HG02840 (cell line): ENCODE measurements around the gene USP40.

Experiments used
- ATAC-seq: cut with Tn5 transposase; IDR thresholded peaks from one replicate; pipeline ENCODE4 v1.9.1; 2021; ENCODE audit warnings: mild to moderate bottlenecking, moderate library complexity, moderate number of reproducible peaks; ENCODE audit not compliant: unreplicated experiment, low FRiP score

The USP40 gene

DNA sequence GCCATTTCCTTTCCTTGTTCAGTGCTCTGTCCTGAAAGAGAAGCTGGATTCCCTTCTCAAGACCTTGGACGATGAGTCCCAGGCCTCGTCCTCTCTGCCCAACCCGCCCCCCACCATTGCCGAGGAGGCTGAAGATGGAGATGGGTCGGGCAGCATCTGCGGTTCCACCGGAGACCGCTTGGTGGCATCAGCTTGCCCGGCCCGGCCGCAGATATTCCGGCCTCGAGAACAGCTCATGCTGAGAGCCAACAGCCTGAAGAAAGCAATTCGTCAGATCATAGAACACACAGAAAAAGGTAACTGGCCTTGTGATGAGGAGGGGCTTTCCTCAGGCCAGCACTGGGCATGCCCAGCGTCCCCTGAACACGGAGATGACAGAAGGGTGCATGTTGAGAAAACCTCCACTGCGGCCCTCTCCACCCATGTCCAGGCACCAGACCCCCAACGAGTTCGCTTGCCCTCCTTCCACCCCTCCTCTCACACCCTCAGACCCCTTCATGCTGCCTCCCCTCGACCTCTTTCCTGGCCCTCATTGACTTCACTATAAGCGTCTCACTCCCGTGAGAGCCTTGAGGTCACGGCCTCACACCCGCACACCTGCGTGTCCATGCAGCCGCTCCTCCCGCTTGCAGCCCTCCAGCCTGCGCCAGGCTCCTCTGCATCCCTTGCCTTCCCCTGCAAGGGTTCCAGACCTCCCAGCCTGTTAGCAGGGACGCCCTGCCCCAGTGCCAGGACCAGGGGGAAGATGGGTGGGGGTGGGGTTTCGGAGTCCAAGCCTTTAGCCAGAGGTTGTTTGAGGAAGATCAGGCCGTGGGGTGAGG is 117.3 kb downstream of the USP40 start:
- ATAC-seq: no peak

GRCh38 chr2:233448575-233448974 is 118.0 kb downstream of the USP40 start:
- ATAC-seq: no peak

GRCh38 chr2:233448220-233448559 is 118.4 kb downstream of the USP40 start:
- no peak for ATAC-seq

- no peak for ATAC-seq
These were observed 118.9 kb downstream of the USP40 start for GRCh38 chr2:233447506-233448219.

GRCh38 chr2:233446606-233447305 is 119.8 kb downstream of the USP40 start:
- no peak for ATAC-seq

GRCh38 chr2:233446121-233446520 is 120.5 kb downstream of the USP40 start:
- ATAC-seq: no peak

GRCh38 chr2:233445152-233445830 is 121.3 kb downstream of the USP40 start:
- no peak for ATAC-seq

DNA sequence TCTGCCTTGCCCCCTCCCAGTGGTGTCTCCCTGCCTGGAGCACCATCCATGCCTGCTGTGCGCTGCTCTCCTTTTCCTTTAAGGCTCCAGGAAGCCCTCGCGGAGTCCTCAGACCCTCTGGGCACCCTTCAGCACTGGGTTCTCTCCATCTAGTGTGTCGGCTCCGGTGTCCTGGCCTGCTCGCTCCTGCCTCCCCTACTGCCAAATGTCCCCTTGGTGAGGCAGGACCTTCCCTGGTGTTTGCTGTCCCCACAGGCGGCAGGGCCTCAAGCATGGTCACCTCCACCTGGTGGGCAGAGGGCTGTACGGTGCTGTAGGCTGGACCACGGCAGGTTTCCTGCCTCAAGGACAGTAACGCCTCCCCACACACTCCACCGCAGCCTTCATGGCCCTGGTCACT is 122.1 kb downstream of the USP40 start:
- ATAC-seq: no peak

DNA sequence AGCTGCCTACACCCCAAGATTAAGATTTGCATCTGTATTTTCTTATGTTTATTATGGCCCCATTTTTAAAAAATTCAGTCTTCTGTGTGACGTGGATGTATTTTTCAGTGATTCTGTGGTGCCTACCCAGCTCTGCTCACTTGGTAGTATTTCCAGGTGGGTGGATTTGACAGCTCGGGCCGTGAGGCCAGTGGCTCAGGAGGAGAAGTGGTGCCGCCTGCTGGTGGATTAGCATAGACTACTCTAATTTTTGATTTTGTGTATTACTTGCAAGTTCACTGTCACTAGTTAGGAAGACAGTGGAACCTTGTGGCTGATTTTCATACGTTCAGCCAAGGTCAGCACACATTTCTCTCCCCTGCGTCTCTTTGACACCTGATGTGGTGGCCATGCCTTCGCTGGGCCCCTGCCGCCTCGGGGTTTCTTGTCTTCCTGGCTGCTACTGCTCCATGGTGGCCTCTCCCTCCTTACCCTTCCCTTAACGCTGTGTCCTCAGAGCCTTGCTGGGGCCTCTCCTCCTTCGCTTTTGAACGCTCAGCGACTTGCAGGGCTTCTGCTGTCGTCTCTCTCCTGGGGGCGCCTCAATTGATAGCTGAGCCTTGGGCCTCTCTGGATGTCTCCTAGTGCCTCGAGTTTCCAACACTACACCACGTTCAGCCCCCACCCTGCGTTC is 122.9 kb downstream of the USP40 start:
- no peak for ATAC-seq

GRCh38 chr2:233442028-233442310 is 124.6 kb downstream of the USP40 start:
- ATAC-seq: no peak

- ATAC-seq: no peak
These were observed 125.2 kb downstream of the USP40 start for GRCh38 chr2:233441161-233442027.

GRCh38 chr2:233440714-233441113 is 125.9 kb downstream of the USP40 start:
- ATAC-seq: no peak

DNA sequence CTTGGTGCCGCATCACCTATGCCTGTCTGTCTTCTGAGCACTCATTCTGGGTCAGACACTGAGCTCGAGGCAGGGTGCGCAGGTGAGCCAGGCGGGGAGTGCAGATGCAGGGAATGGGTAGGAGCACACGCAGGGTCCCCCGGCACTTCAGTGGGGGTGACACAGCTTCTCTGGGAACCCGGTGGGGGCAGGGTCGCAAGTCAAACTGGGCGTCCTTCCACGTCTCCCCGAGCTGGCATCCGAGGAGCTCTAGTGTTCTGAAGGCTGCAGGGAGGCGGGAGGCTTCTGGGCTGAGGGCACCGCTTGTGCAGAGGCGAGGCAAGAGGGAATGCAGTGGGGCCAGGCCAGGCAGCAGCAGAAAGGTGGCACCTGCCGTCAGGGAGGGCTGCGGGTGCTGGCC is 126.3 kb downstream of the USP40 start:
- no peak for ATAC-seq

- ATAC-seq: no peak
These were observed 127.4 kb downstream of the USP40 start for GRCh38 chr2:233439191-233439590.

DNA sequence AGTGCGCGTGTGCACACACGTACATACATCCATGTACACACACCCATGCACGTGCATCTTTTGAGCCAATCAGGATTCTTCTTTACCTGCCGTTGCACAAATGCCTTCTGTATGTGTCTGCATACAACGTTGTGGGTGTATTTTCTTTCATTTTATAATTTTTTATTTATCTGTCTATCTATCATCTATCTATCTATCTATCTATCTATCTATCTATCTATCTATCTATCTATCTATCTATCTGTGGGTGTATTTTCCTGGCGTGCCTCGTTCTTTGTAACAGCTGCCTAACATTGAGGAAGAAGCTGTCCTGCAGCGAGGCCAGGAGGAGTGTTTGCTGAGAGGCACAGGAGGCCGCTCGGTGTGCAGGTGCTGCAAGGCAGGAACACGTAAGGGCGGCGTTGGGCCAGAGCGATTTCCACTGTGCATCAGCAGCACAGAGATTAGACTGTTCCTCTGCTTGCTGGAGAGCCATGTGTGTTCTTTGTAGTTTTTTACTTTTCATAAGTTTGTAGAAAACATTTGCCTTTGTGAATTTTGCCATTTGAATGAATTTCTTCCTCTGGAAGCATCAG is 127.9 kb downstream of the USP40 start:
- ATAC-seq: no peak

DNA sequence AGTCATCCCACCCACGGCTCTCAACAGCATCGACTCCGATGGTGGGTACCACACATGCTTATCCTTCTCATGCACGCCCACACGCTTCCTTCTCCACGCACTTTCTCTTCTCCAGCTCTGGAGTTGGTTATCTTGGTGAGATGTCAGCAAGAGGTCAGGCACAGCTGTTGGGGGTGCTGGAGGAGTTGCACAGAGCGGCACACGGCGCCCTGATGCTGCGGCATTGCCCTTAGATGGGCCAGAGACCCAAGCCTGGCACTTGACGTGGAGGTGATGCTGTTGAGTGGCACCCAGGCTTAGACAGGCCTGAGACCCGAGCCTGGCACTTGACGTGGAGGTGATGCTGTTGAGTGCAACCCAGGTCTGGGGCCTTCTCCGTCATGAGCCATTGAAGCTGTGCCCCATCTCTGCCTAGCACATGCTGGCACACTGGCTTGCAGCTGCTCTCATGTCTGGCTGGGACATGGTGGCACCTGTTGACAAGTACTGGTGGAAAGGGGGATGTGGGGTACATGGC is 129.1 kb downstream of the USP40 start:
- no peak for ATAC-seq

GRCh38 chr2:233436691-233437438 is 129.7 kb downstream of the USP40 start:
- ATAC-seq: no peak

- ATAC-seq: no peak
These were observed 130.4 kb downstream of the USP40 start for GRCh38 chr2:233436191-233436581.
